HG03025 (cell line): ENCODE data around the gene TNK2.
A peak's percentile ranks its signal among the peaks of the same experiment; 100 is the strongest.
"Not testable (repeated sequence)": the region's sequence is repeated elsewhere in the genome, so short reads cannot be mapped to it uniquely, and the experiment has no call there.

Source experiments
- ATAC-seq: cut with Tn5 transposase; IDR thresholded peaks from one replicate; pipeline ENCODE4 v1.9.1; 2021; ENCODE audit warnings: mild to moderate bottlenecking, moderate library complexity; ENCODE audit not compliant: unreplicated experiment, low FRiP score

Gene TNK2

DNA sequence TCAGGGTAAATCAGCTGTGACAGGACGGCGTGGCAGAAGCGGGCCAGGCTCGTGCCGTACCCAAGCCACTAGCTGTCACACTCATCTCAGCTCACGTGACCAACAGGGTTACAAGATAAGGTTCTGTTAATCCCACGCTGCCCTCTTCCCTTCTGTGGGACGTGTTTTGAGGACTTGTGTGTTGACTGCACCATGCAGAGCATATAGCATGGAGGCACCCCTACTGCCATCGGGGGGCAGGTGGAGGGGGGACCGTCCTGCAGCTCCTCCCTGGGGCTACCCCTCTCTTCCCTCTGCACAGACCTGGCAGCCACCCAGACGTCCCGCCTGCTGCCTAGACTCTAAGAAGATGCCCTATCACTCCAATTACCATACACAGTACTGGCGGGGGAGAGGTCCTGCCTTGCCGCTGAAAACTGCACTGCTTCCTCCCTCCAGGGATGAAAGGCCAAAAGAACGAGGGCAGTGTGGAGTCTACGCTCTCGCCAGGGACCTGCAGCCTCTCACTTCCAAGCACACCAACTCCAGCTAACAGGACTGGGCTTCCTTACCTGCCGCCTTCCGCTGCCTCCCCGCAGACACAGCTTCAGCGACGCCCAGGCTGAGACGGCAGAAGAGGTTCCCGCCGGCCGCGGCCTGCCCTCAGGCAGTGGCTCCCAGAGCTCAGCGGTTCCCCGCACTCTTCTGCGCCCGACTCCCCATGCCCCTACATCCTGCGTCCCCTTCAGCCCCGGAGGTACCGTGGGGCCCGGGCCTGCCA, at the start of gene TNK2:
Gene TNK2, minus strand, starts transcription at position 618 of the 760 bp plus-strand sequence. CDS start 19,963 bp downstream, outside the sequence.
- no peak for ATAC-seq

- no peak for ATAC-seq
Measured at GRCh38 chr3:195956577-195956976, 48.2 kb upstream of the TNK2 start.

DNA sequence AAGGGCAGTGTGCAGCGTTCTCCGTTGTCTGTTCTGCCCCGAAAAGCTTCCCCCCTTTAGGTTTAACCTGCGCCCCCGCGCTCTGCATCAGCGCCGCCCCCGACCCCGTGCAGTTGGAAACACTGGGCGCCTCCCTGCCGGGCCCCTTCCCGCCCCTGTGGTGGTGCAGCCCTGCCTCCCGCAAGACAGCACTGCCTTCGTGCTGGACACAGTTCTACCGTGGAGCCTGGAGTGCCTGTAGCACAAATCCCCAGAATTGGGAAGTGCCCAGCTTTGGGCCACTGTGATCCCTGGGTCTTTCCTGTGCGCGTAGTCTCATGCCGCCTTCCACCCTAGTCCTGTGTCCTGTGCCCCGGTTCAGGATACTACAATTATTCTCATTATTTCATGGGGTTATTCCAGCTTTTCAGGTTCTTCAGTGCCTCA, 47.1 kb upstream of the TNK2 start:
- not testable (repeated sequence) for ATAC-seq

GRCh38 chr3:195954752-195955119, 46.4 kb upstream of the TNK2 start:
- ATAC-seq: peak; percentile 47

- peak; percentile 96 for ATAC-seq
Measured at GRCh38 chr3:195954052-195954751, 45.9 kb upstream of the TNK2 start.

DNA sequence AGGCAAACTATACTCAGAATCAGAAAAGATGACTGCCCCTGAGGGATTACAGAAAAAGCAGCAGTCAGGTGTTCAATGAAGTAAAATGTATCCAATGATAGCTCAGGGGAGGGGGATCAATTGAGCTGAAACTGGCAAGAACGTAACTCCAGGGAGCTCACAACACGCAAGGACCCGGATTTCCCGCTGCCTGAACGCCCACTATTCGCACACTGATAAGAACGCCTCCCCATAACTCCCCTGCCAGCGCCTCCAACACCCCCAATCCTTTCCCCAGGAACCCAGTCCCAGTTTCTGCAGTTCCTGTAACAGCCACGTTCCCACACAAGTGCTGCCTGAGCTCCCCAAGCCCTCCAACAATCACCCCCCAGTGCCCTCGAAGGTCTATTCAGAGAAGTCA, 44.2 kb upstream of the TNK2 start:
- not testable (repeated sequence) for ATAC-seq

DNA sequence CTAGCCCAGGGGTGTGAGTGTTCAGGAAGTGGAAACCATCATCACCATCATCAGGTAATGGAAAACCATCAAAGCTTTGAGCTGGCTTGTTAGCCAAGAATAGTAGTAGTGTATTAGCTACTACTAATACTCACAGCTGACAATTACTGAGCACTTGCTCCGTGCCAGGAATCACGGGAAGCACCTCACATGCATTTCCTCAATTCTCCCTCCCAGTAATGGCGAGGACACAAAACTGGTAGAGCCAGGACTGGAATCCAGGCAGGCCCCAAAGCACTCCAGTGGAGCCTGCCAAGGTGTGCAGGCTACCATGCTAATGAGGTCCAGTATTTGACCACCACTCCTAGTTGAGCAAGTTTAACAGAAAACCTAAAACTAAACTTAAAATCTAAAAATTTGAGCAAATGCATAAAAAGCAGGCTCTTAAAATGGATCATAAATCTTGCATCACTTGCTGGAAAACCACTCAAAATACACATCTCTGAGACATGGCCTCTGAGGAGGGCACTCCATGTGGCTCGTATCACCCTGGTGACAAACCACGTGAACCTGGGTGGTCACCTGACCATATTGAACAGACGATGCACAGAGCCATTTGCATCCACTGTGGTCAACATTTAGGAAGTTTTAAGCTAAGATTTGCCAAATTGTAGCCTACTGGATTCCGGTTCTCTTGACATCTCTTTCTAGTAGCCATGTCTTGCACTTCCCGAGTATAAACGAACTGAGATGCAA, 43.3 kb upstream of the TNK2 start:
- ATAC-seq: not testable (repeated sequence)

DNA sequence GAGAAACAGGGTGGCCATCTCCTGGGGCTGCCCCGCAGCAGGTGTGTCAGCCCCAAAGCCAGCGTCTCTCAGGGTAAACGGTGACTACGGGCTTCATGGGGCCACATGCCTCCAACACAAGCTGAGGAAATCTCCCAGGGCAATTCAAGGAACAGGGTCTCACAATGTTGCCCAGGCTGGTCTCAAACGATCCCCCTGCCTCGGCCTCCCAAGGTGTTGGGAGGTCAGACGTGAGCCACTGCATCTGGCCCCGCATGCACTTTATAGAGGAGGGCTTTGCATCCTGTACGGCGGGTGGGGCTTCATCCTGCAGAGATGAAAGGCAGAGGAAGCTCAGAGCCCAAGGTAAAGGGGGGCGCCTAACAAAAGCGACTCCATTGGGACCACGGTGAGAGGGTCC, 42.4 kb upstream of the TNK2 start:
- ATAC-seq: not testable (repeated sequence)

- not testable (repeated sequence) for ATAC-seq
Measured at GRCh38 chr3:195950164-195950563, 41.8 kb upstream of the TNK2 start.

GRCh38 chr3:195946910-195947699, 38.8 kb upstream of the TNK2 start:
- not testable (repeated sequence) for ATAC-seq

GRCh38 chr3:195941265-195941815, 33.0 kb upstream of the TNK2 start:
- ATAC-seq: not testable (repeated sequence)

DNA sequence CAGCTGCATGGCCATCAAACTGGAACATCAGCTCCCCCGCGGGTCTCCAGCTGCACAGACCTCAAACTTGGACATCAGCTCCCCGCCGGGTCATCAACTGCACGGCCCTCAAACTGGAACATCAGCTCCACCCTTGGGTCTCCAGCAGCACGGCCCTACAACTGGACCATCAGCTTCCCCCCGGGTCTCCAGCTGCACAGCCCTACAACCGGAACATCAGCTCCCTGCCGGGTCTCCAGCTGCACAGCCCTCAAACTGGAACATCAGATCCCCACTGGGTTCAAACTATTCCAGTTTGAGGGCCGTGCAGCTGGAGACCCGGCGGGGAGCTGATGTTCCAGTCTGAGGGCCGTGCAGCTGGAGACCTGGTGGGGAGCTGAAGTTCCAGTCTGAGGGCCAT, 32.5 kb upstream of the TNK2 start:
- not testable (repeated sequence) for ATAC-seq

GRCh38 chr3:195939526-195940470, 31.4 kb upstream of the TNK2 start:
- not testable (repeated sequence) for ATAC-seq

GRCh38 chr3:195933044-195933430, 24.7 kb upstream of the TNK2 start:
- ATAC-seq: not testable (repeated sequence)

GRCh38 chr3:195932418-195933043, 24.2 kb upstream of the TNK2 start:
- ATAC-seq: no peak

- no peak for ATAC-seq
Measured at GRCh38 chr3:195931582-195932273, 23.4 kb upstream of the TNK2 start.

GRCh38 chr3:195929452-195929851, 21.1 kb upstream of the TNK2 start:
- ATAC-seq: no peak

DNA sequence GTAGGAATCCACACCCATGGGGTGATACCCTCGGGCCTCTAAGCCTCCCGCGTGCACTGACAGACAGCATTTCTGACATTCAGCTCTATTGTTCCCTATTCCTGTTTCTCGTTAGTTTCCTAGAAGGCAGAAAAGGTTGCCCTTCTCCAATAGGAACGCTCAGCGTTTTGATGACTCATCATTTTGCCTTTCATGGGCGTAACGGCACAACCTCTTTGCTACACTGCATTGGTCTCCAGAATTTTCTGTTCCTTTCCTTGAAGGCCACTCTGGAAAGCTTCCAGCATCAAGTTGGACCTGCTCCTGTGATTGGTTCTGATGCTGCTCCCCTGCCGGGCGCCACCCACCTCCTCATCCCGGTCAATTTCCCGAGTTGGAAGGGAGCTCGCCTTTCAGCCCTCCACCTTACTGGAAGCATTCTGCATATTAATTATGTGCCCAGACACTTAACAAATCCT, 13.0 kb upstream of the TNK2 start:
- ATAC-seq: no peak
